SHP77 (cell line): ENCODE measurements around the gene NLGN1.
A peak's percentile ranks its signal among the peaks of the same experiment; 100 is the strongest.

Experiments
- DNase-seq, 2 experiments: peaks; one replicate each; lab custom pipeline; 2025; lab: John Stamatoyannopoulos, UW

NLGN1 gene

GRCh38 chr3:173977747-173978146, 580.2 kb downstream of the NLGN1 start:
- no peak for DNase-seq

- DNase-seq = no peak
These were observed 585.8 kb downstream of the NLGN1 start for GRCh38 chr3:173983343-173983742.

DNA sequence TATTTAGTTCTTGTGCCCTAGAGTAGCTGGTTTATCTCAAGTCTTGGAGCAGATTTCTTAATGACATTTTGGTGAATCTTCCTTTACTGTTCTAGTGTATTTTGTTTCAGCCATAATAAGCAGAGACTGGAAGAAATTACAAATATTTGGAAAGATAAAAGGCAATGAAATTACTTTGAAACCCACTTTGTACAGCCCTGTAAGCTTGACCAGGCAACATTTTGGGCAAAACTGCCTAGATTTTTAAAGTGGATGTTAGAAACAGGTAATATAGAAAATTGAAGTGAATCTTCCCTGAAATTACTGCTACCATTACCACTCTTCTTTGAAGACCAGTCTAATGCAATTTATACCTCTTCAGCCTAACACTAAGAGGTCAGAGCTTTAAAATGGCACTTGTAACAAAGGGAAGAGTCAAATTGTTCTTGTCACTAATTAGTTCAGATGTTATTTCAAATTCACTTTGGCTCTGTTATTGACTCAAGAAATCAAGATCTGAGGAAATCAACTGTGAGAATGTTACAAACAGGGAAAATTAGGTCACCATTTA, 589.4 kb downstream of the NLGN1 start:
- DNase-seq = no peak

- DNase-seq = no peak
These were observed 591.4 kb downstream of the NLGN1 start for GRCh38 chr3:173988909-173989308.

- DNase-seq = no peak
These were observed 594.9 kb downstream of the NLGN1 start for GRCh38 chr3:173992416-173992815.

GRCh38 chr3:173993299-173993698, 595.8 kb downstream of the NLGN1 start:
- DNase-seq = peak in 1 of 2 experiments; percentile 5

GRCh38 chr3:174000675-174001074, 603.1 kb downstream of the NLGN1 start:
- DNase-seq = no peak

- no peak for DNase-seq
These were observed 605.0 kb downstream of the NLGN1 start for GRCh38 chr3:174002543-174002942.

DNA sequence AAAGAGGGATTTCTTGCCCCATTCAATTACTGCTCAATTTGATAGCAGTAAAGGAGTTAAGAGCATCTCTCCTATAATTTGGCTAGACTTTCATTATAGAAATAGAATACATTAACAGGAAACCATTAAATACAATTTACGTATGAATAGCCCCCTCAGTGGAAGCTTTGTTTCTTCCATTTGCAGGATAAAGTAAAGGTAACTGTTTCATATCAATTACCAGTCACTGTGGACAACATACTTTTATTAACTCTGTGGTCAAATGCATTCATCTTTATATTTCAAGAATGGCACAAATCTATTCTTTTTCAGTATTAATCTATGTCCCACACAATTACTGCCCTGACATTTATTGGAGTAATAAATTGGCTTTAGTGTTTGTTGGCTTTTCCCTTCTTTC, 613.4 kb downstream of the NLGN1 start:
- no peak for DNase-seq

DNA sequence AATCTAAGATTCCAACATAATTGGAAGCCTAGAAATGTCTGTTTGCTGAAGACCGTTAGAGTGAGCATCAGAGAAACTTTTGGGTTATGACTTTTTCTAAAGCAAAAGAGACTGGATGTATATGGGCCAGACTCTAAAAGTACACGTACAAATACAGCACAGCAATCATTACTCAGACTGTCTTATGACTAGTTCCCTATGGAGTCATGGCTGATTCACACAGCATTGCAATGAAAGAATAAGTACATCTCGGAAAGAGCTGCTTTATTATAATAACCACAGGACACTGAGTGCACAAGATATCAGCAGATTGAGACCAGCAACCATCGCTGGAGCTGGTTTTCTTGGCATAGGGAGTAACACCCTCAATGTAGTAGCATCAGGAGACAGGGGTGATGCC, 618.6 kb downstream of the NLGN1 start:
- DNase-seq = no peak

DNA sequence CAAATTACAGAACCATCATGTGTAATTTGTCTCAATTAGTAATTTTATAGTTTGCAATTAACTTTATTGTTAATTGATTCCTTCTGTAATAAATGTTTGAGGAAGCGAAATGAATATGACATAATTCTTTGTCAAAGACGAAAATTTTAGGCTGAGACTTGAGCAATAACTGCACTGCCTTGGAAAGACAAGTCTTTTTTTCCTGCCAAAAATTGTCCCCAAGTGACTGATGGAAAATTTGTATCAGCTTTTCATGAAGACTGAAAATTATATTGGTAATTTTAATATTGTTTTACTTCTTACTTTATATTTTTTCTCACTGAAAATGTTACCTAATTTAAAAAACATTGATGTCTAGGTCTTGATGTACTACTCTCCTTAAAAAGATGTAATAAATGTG, 622.6 kb downstream of the NLGN1 start:
- DNase-seq = no peak

- peak; percentile 8 to 19 for DNase-seq
These were observed 625.9 kb downstream of the NLGN1 start for GRCh38 chr3:174023421-174023820.

DNA sequence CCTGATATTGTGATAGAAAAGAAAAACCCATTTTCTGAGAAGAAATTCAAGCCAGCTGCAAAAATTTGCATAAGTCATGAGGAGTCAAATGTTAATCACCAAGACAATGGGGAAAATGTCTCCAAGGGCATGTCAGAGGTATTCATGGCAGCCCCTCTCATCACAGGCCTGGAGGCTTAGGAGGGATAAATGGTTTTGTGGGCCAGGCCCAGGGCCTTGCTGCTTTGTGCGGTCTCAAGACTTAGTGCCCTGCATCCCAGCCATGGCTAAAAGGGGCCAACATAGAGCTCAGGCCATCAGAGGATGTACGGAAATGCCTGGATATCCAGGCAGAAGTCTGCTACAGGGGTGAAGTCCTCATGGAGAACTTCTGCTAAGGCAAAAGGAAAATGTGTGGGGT, 631.1 kb downstream of the NLGN1 start:
- no peak for DNase-seq

- DNase-seq = peak; percentile 17 to 33
These were observed 637.9 kb downstream of the NLGN1 start for GRCh38 chr3:174035328-174035886.

DNA sequence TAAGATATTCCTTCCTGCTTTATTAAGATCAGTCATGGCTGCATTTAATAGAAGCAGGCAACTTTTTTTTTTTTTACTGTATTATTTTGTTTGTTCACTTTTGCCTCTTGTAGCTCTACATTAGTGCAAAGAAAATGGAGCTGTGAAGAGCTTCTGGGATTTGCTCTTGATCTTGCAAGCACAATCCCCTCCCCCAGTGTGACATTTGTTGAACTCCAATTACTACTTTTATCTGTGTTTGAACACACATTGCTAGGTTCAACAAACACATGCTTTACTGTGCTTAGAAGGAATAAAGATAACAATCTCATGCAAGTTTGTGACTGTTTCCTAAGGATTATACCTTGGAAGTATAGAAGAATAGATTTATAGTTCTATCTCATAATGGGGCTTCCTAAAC, 648.8 kb downstream of the NLGN1 start:
- no peak for DNase-seq

GRCh38 chr3:174049472-174049871, 651.9 kb downstream of the NLGN1 start:
- no peak for DNase-seq

DNA sequence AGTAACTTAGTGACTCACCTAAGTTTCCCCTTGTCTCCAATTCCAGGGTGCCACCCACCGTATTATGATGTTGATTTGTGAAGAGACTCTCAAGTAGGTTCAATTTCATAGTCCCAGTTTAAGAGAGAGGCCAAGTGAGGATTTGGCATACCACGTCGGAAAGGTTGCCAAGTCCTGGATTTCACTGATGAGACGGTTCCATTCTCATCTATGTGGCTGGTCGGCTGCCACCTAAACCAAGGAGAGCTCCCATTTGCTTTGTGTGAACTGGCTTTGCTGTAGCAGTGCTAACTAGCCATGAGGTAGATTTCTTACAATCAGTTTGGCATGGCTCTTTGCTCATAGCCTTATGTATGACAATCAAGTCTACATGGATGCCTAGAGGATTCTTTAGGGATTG, 653.6 kb downstream of the NLGN1 start:
- DNase-seq = no peak

GRCh38 chr3:174058804-174059203, 661.3 kb downstream of the NLGN1 start:
- DNase-seq = no peak

DNA sequence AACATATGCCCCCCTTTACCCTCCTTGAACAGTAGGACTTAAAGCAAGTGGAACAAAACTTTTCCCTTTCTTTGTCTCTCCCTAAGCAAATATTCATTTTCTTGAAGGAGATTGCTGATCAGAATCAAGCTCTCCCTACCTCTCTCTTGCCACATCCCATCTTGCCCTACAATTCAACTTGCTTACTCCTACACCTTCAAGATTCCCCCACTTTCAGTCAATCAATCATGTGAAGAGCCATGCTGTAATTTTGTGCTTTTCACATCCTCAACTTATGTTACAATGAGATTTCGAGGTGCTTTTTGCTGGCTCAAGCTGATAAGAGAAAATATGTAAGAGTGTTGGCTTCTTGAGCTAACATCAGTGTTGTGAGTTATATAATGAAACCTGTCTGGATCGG, 662.9 kb downstream of the NLGN1 start:
- no peak for DNase-seq

DNA sequence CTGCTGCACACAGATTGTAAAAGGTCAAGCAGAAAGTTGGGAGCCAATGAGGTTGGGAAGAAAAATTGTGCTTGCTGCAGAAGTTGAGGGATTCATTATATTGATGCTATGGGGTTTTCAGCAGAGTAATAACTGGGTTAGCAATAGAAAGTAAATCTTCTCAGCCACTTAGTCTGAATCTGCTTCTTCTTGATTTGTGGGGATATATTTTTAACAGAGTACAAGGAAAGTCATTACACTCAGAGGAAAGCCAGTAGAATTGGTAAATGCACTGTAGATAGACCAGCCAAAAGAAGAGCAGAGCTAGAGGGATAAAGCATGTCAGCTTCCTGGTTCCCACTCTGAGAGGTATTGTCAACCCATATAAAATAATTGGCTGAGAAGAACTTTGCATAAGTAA, 663.6 kb downstream of the NLGN1 start:
- no peak for DNase-seq

DNA sequence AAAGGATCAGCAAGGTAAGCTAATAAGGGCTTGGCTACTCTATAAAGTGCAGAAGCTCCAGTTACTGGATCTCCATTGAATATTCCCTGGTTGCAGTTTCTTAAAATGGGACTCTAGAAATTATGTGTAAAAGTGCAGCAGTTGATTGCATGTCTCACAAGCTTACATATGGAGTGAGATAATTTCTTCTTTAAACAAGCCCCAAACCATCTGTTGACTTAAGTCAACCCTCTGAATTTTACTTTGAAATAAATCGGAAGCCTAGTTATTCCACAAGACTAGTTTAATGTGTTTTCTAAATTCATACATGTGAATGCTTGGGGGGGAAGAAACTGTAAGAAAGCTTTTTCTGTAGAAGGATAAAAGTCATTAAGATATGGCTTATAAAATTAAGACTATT, 664.2 kb downstream of the NLGN1 start:
- DNase-seq = no peak

GRCh38 chr3:174062923-174063322, 665.4 kb downstream of the NLGN1 start:
- no peak for DNase-seq

DNA sequence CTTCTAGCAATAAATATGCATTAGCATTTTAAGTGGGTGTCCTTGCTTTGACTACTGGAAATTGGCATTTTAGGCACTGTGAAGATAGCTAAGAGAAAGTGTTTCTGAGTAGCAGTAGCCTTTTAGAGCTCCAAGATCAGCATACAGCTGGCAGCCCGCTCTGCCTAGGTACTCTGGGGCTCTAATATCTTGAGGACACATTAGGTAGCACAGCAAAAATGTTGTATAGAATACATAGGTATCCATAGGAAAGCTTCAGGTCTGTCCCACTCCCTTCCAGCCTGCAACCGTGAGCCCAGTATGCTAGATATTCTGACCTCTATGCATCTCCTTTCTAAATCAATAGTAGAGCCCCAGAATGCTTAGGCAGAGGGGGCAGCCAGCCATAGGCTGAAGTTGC, 670.5 kb downstream of the NLGN1 start:
- DNase-seq = no peak

GRCh38 chr3:174072675-174073074, 675.1 kb downstream of the NLGN1 start:
- DNase-seq = no peak
